PC-3 (cell line): ENCODE measurements around the gene RETREG2. TPM values are rescaled to one million over a fixed set of nuclear protein-coding genes. Genes with fewer than 3 reads are reported as not detected.

Experiments used
- ATAC-seq: fragments of 200-7000 bp; cut with Tn5 transposase; 2 replicates; pipeline ENCODE4 v1.9.1; 2020; ENCODE audit warnings: mild to moderate bottlenecking, moderate library complexity
- BruUV-seq: library from RNA; stranded (reverse); fragments of 400-500 nt; replicated peaks from 2 replicates; lab custom pipeline; 2021; lab: Mats Ljungman, UMichigan
- CTCF ChIA-PET: fragments of 300-600 bp; sonication (Branson Sonifier 250); formaldehyde crosslinking; loops from one replicate; lab custom pipeline; 2022; ENCODE audit warnings: antibody characterized with exemption; lab: Charles Lee
- POLR2A ChIA-PET: fragments of 300-600 bp; sonication (Branson Sonifier 250); formaldehyde crosslinking; loops from one replicate; lab custom pipeline; 2022; ENCODE audit warnings: antibody characterized with exemption; ENCODE audit not compliant: unreplicated experiment; lab: Charles Lee
- DNase-seq: peaks from one replicate; pipeline ENCODE4 v3.0.0-alpha.2; 2015
- H2AFZ ChIP-seq: fragments of 300-600 bp; sonication (generic); 2 replicates; pipeline ENCODE4 v1.6.0; 2016; ENCODE audit warnings: antibody characterized with exemption, low read length
- H3F3A ChIP-seq: fragments of 300-600 bp; sonication (generic); one replicate; pipeline ENCODE4 v1.6.0; 2017; ENCODE audit warnings: antibody characterized with exemption, low read length, control low read depth, mild to moderate bottlenecking; ENCODE audit not compliant: unreplicated experiment
- H3K27ac ChIP-seq: fragments of 300-600 bp; sonication (generic); 2 replicates; pipeline ENCODE4 v1.5.1; 2016; ENCODE audit warnings: mild to moderate bottlenecking, low read length
- H3K27me3 ChIP-seq: fragments of 300-600 bp; sonication (generic); 2 replicates; pipeline ENCODE4 v1.6.1; 2016; ENCODE audit warnings: low read length, mixed read lengths
- H3K36me3 ChIP-seq: fragments of 300-600 bp; sonication (generic); 2 replicates; pipeline ENCODE4 v1.6.1; 2016; ENCODE audit warnings: low read depth, mixed run types, low read length, mixed read lengths
- H3K4me1 ChIP-seq: fragments of 300-600 bp; sonication (generic); 2 replicates; pipeline ENCODE4 v1.5.1; 2016; ENCODE audit warnings: low read length; ENCODE audit not compliant: insufficient read depth
- H3K4me2 ChIP-seq: fragments of 300-600 bp; sonication (generic); 2 replicates; pipeline ENCODE4 v1.6.0; 2016; ENCODE audit warnings: low read length
- H3K4me3 ChIP-seq: fragments of 300-600 bp; sonication (generic); 2 replicates; pipeline ENCODE4 v1.5.1; 2016; ENCODE audit warnings: mild to moderate bottlenecking, low read length, mixed read lengths
- H3K79me2 ChIP-seq: fragments of 300-600 bp; sonication (generic); 2 replicates; pipeline ENCODE4 v1.6.1; 2017; ENCODE audit warnings: low read length, mixed read lengths
- H3K9ac ChIP-seq: fragments of 300-600 bp; sonication (generic); 2 replicates; pipeline ENCODE4 v1.6.0; 2016; ENCODE audit warnings: mild to moderate bottlenecking, low read length
- H3K9me2 ChIP-seq: fragments of 300-600 bp; sonication (generic); replicated peaks from 2 replicates; pipeline ENCODE4 v1.6.1; 2016; ENCODE audit warnings: mixed run types, low read length, mixed read lengths
- H3K9me3 ChIP-seq: fragments of 300-600 bp; sonication (generic); 2 replicates; pipeline ENCODE4 v1.6.1; 2016; ENCODE audit warnings: low read length, mixed read lengths
- H4K20me1 ChIP-seq: fragments of 300-600 bp; sonication (generic); 2 replicates; pipeline ENCODE4 v1.6.1; 2016; ENCODE audit warnings: low read length, mixed read lengths
- EZH2 ChIP-seq: fragments of 300-600 bp; sonication (generic); IDR thresholded peaks from one replicate; pipeline ENCODE4 v1.6.1; 2017; ENCODE audit warnings: antibody characterized with exemption, mild to moderate bottlenecking, low read length; ENCODE audit not compliant: unreplicated experiment
- EZH2phosphoT487 ChIP-seq: fragments of 300-600 bp; sonication (generic); IDR thresholded peaks from 2 replicates; pipeline ENCODE4 v1.6.1; 2018; ENCODE audit warnings: mild to moderate bottlenecking, antibody characterized with exemption, low read length, borderline replicate concordance
- intact Hi-C: fragments of 100-400 bp; cut with micrococcal nuclease; formaldehyde crosslinking; loops from 2 replicates; pipeline ENCODE4 v1.9.0; 2023
- total RNA-seq: library from RNA; depleted of rRNA; stranded (reverse); fragments of >200 nt; gene quantifications from 2 replicates; pipeline ENCODE4 v1.2.3, GENCODE V29; 2014
- TF ChIP-seq, protein P1 (sequence below): fragments of 300-600 bp; sonication (generic); conservative IDR thresholded peaks from 2 replicates; pipeline ENCODE4 v1.5.1; 2017; ENCODE audit warnings: antibody characterized with exemption, low read depth, mild to moderate bottlenecking, low read length

Gene RETREG2
- total RNA-seq, 1 experiment from 2014 or later = 61.0 TPM

DNA sequence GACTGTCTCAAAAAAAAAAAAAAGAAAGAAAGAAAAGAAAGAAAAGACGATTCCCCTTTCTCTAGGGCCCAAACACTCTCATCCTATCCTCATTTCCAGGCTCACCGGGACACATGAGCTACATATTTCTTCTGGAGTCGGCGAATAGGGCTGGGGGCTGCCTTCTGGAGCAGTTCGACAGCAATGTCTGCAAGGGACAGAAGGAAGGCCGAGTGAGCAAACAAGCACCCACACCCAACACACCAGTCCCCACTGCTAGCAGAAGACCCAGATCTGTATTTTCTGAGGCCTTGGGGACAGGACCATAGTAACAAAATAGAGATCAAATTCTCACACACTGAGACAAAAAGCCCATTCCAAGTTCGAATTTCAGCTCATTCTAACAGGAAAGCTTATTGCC is 2.6 kb upstream of the RETREG2 start:
- POLR2A ChIA-PET = no interaction called here
- Histone ChIP-seq H3K27ac (no peak overlapping the region), H3K9me2 (no peaks in the 10 kb centered on the region), H3K4me3 (peak overlapping the region; percentile 83), H3K9ac (peak overlapping the region; percentile 87; the same call in 1 of the 2 replicates), H3K79me2 (peaks cover 45% of the 10 kb centered on the region), H3K36me3 (peaks cover 15% of the 10 kb centered on the region; the same call in 1 of the 2 replicates), H4K20me1 (peaks cover 4% of the 10 kb centered on the region; the same call in 1 of the 2 replicates), H3K27me3 (no peaks in the 10 kb centered on the region), H2AFZ (no peak overlapping the region), H3K4me1 (peaks cover 24% of the 10 kb centered on the region), H3K4me2 (peak overlapping the region; percentile 98), H3F3A (peaks cover 5% of the 10 kb centered on the region), H3K9me3 (no peaks in the 10 kb centered on the region)
- TF ChIP-seq EZH2phosphoT487 (no peak), EZH2 (no peak)
- TF ChIP-seq, protein P1, sequence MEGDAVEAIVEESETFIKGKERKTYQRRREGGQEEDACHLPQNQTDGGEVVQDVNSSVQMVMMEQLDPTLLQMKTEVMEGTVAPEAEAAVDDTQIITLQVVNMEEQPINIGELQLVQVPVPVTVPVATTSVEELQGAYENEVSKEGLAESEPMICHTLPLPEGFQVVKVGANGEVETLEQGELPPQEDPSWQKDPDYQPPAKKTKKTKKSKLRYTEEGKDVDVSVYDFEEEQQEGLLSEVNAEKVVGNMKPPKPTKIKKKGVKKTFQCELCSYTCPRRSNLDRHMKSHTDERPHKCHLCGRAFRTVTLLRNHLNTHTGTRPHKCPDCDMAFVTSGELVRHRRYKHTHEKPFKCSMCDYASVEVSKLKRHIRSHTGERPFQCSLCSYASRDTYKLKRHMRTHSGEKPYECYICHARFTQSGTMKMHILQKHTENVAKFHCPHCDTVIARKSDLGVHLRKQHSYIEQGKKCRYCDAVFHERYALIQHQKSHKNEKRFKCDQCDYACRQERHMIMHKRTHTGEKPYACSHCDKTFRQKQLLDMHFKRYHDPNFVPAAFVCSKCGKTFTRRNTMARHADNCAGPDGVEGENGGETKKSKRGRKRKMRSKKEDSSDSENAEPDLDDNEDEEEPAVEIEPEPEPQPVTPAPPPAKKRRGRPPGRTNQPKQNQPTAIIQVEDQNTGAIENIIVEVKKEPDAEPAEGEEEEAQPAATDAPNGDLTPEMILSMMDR = no peak
- CTCF ChIA-PET = interaction anchor here (0.8 kb wide), 1 partner anchor 120 kb away, joined by 5 read pairs; no protein-coding TSS in a partner anchor
- BruUV-seq = no TSS peak
- DNase-seq (no peak), ATAC-seq (no peak)
- intact Hi-C loops = loop anchor here (5.0 kb wide), 1 partner anchor 122 kb away; no protein-coding TSS in a partner anchor

DNA sequence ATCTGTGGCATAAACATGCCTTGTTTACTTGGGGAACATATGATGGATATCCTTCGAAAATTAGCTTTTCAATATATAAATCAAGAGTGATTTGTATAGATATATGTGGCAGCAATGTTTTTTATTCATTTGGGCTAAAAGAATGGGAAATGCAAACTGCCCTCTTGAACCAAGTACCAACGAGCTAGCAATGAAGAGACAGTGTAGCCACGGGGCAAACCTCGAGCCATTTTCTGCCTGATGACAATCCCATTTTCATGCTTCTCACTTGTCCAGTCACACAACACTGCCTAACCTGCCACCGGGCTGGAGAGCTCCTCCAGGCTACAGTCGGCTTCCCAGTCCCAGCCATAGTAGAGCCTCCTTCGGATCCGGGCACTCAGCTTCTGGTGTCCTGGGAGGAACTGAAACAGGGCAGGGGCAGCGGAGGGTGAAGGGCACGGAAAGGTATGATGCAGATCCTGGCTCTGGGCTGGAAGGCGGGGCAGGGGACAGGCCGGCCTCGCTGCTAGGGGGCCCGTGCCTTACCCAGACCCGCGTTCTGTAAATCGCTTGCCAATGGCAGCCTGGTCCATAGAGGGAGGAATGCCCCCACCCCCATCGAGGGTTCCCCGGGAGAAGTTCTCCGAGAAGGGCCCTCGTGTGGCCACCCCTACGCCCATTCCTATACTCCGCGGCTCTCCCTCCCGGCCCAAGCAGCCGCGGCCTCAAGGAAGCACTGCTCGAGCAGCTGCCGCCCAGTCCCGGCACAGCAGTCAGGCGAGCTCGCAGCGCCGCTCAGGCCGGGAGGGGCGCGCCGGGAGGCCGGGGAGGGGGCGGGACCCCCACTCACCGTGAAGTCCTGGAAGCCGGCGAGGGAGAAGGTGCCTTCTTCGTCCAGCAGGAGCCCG is 1.9 kb upstream of the RETREG2 start:
- Histone ChIP-seq H3K79me2 (peaks cover 50% of the 10 kb centered on the region), H3K27me3 (no peaks in the 10 kb centered on the region), H3F3A (peaks cover 5% of the 10 kb centered on the region), H3K36me3 (peaks cover 22% of the 10 kb centered on the region; the same call in 1 of the 2 replicates), H4K20me1 (peaks cover 4% of the 10 kb centered on the region; the same call in 1 of the 2 replicates), H3K4me3 (peak overlapping the region; percentile 83), H3K27ac (peak overlapping the region; percentile 94), H3K9ac (peak overlapping the region; percentile 87), H3K9me3 (no peaks in the 10 kb centered on the region), H3K4me2 (peak overlapping the region; percentile 98), H2AFZ (peak overlapping the region; percentile 93), H3K4me1 (peaks cover 24% of the 10 kb centered on the region), H3K9me2 (no peaks in the 10 kb centered on the region)
- CTCF ChIA-PET = interaction anchor here (0.8 to 0.9 kb wide), 4 partner anchors 41 to 119 kb away, joined by 3 to 5 read pairs (median 4); no protein-coding TSS in a partner anchor
- POLR2A ChIA-PET = interaction anchor here (0.6 kb wide), 2 partner anchors 42 to 117 kb away, joined by 3 to 4 read pairs; no protein-coding TSS in a partner anchor
- ATAC-seq (peak; percentile 41), DNase-seq (peak; percentile 26)
- BruUV-seq = TSS peak; percentile 24
- TF ChIP-seq EZH2phosphoT487 (no peak), EZH2 (no peak)
- TF ChIP-seq, protein P1 = no peak; the same call in 1 of the 2 replicates
- intact Hi-C loops = loop anchor here (1.0 to 5.0 kb wide), 2 partner anchors 16 to 121 kb away; partner anchors contain the start of gene NHEJ1
